ENCODE measurements around the gene C2orf92.
"Not testable (repeated sequence)": the region's sequence is repeated elsewhere in the genome, so short reads cannot be mapped to it uniquely, and the experiment has no call there.

C2orf92 gene

DNA sequence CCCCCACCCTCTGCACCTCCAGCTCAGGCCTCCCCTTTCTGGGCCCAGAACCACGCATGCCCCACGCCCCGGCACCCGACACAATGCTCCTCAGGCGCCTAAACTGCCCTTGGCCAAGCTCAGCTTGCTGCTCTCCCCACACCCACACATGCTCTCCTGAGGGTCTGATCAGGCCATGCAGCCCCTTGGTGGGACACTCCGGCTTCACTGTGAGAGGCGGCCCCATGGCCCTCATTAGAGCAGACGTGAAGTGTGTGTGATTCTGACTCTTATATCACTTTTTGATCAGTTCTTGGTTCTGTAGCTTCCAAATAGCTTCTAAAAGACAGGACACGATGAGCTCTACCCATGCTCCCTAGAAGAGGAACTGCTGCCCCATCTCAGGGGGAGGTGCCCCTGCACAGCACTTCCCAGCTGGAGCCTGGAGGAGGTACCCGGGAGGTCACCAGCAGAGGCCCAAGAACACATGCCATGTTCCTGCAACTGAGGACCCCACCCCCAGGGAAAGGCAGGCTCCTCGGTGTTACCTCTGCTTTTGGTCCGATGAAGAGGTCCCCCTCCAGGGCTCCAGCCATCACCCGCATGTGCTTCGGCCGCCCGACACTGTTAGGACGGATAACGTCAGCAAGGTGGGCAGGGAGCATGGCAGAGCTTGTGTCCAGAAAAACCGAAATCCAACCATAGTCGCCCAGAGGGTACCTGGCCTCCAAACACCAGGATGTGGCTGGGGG is 9.3 kb upstream of the C2orf92 start:
- DNase-seq (ENCODE audit: low read depth): no peak

DNA sequence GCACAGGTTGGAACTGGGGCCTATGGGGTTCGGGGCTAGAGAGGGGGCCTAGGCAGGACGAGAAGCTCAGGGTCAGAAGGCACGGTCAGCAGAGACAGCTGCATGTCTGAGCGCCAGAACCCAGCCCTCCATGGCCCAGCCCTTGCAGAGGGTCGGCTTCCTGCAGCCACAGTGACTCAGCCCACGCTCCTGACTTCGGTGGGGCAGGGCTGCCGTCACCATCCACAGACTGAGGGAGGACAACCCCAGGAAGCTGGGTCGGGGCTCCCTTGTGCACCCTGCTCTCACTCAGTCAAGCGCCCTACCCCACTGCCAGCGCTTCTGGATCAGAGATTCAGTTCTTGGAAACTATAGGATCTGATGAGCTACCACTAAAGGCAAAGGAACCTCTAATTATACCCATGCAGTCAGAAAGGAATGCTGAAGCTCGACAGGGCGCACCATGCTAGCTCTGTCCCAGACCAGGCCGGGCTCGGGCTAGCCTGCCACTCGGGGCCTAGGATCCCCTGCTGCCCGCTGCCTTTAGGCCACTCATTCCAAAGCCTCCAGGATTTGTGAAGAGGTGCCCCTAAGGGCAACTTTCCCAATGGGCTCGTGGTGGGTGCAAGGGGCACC is 8.6 kb upstream of the C2orf92 start:
- no peak for DNase-seq (ENCODE audit: low read depth)

DNA sequence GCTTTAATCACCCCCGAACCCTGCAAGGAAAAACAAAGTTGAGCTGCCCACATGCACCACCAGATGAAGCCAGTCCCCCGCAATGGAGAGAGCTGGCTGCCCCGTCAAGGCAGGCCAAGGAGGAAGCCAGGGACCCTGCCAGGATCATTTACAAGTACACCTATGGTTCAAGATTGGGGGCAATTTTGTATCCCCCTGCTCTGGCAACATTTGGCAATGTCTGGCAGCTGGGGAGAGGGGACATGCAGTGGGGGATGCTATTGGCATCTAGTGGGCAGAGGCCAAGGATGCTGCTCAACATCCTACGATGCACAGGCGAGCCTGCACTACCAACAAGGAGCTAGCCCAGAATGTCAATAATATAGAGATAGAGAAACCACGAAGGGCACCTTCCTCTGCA is 7.6 kb upstream of the C2orf92 start:
- no peak for DNase-seq (ENCODE audit: low read depth)

GRCh38 chr2:97662386-97662894 is 7.1 kb upstream of the C2orf92 start:
- no peak for DNase-seq (ENCODE audit: low read depth)

GRCh38 chr2:97662895-97663625 is 6.5 kb upstream of the C2orf92 start:
- DNase-seq (ENCODE audit: low read depth): peak; percentile 67

DNA sequence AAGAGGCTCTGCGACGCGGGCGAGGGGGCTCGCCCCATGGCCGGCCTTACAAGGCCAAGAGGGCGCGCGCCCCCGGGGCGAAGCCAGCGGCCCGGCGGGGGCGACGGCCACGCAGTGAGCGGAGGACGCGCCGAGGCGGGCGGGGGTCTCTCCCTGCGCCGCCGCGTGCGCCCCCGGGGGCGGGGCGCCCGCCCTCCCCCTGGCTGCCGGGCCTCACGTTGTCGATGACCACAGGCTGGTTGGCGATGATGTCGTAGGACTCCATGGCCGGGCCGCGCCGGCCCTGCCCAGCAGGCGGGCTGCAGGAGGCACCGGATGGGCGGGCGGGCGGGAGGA is 5.9 kb upstream of the C2orf92 start:
- DNase-seq (ENCODE audit: low read depth): no peak

- peak; percentile 97 for DNase-seq (ENCODE audit: low read depth)
Observed at GRCh38 chr2:97663962-97664635, 5.4 kb upstream of the C2orf92 start, which contains the start of gene ACTR1B. Gene ACTR1B (minus strand): TSS chr2:97664044. CDS start chr2:97663890, 154 bp downstream.

DNA sequence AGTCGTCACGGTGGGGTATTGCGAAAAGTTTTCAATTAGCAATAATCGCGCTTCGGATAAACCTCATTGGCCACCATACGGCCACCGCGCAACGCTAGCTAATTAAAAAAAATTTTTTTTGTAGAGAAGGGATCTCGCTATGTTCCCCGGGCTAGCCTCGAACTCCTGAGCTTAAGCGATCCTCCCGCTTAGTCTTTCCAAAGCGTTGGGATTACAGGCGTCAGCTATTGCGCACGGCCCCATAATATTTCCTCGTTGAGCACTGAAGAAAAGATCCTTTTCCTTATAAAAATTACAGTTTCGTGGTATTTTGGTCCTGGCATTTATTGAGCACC is 4.9 kb upstream of the C2orf92 start:
- DNase-seq (ENCODE audit: low read depth): no peak

DNA sequence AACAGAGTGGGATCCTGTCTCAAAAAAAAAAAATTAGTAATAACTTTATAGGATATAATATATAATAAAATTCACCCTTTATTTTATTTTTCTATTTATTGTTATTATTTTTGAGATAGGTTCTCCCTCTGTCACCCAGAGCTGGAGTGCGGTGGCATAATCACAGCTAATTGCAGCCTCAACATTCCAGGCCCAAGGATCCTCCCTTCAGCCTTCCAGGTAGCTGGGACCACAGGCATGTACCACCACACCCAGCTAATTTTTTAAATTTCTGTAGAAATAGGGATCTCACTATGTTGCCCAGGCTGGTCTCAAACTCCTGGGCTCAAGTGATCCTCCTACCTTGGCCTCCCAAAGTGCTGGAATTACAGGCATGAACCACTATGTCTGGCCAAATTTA is 958 bp downstream of the C2orf92 start:
- no peak for DNase-seq (ENCODE audit: low read depth)

DNA sequence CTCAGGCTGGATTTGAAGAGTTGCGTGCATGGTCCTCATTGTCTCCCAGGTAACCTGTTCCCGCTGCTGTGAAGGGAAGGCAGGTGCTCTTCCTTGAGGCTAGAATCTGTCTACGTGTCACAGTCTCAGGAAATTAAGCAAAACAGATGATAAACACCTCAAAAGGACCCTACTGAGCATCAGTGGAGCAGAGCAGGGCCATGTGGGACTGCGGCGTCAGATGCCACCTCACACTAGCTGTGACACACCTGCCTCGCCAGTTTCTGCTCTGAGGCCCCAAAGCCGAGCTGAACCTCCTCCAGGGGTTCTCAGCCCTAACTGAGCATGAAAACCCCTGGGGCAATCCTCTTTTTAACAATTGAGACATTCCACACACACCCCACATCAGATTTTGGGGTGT is 2.0 kb downstream of the C2orf92 start:
- no peak for DNase-seq (ENCODE audit: low read depth)

GRCh38 chr2:97672606-97673140 is 3.2 kb downstream of the C2orf92 start:
- DNase-seq (ENCODE audit: low read depth): not testable (repeated sequence)

DNA sequence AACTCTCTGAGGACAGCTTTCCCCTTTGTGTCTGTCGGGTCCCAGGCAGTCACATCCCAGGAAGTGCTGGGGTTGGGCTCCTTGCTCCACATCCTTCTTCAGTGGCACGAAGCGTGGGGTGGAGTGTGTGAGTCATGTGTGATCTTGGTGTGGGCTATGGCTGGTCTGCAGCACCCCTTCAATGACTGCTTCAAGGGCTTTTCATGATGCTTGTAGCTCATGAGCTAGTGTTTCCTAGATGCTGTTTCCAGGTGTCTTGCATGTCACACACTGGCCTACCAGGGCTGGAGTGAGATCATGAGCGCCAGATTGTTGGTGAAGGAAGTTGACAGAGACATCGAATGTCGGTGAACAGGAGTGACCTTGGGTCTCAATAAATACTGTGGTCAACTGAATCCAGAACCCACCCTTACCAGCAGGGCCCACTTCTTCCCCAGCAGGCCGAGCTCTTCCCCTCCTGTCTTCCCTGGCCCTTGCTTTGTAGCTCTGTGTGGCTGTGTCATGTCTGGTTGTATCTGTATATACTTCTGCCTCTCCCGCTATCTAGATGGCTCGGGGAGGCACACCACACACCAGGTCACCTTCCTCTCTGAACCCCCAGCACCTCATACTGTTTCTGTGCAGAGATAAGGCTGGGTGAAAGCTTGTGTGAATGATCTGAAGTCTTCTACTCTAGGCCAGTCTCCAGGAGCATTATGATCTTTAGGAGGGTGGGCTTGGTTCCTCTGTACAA is 3.8 kb downstream of the C2orf92 start:
- no peak for DNase-seq (ENCODE audit: low read depth)

- no peak for DNase-seq (ENCODE audit: low read depth)
Observed at GRCh38 chr2:97673915-97674283, 4.4 kb downstream of the C2orf92 start.

GRCh38 chr2:97675430-97676113 is 6.1 kb downstream of the C2orf92 start:
- DNase-seq (ENCODE audit: low read depth): no peak

DNA sequence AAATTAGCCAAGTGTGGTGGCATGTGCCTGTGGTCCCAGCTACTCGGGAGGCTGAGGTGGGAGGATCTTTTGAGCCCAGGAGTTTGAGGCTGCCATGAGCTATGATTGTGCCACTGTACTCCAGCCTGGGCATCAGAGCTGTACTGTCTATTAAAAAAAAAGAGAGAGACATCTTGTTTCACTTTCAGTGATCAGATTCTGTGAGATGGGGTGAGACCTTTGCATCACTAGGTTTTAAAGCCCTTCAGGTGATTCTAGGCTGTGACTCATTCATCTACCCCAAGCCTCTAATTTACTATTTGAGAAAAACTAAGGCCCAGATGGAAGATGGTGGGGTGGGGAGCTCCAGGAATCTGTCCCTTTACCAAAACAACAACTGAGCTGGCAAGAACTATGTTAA is 7.1 kb downstream of the C2orf92 start:
- DNase-seq (ENCODE audit: low read depth): no peak

GRCh38 chr2:97677480-97677879 is 8.0 kb downstream of the C2orf92 start:
- no peak for DNase-seq (ENCODE audit: low read depth)

GRCh38 chr2:97678298-97678697 is 8.8 kb downstream of the C2orf92 start:
- DNase-seq (ENCODE audit: low read depth): no peak

DNA sequence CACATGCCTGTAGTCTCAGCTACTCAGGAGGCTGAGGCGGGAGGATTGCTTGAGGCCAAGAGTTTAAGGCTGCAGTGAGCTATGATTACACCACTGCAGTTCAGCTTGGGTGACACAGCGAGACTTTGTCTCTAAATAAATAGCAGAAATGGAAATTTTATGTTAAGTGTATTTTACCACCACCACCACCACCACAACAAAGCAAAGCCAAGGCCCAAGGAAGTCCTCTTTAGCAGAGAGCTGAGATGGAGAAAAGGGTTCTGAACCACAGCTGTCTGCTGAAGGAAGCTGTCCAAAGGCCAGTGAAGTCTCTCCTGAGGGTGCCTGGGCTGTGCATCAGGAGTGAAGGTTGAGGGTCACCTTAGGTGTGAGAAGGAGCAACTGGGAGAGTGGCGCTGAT is 17.7 kb downstream of the C2orf92 start:
- not testable (repeated sequence) for DNase-seq (ENCODE audit: low read depth)

- no peak for DNase-seq (ENCODE audit: low read depth)
Observed at GRCh38 chr2:97688062-97688827, 18.7 kb downstream of the C2orf92 start.

GRCh38 chr2:97691166-97691565 is 21.7 kb downstream of the C2orf92 start:
- DNase-seq (ENCODE audit: low read depth): no peak
